ENCODE data around the gene MAPK11.

Gene MAPK11

GRCh38 chr22:50232481-50233151, 37.6 kb downstream of the MAPK11 start:
- Histone ChIP-seq H3K4me1 (ENCODE audit: low read length) (no peaks in the 10 kb centered on the region), H3K9me3 (ENCODE audit: insufficient read depth, low read length) (no peaks in the 10 kb centered on the region), H3K4me3 (ENCODE audit: low read length) (no peak overlapping the region), H4K20me1 (ENCODE audit: insufficient read depth, low read length) (no peaks in the 10 kb centered on the region), H3K9ac (ENCODE audit: low read length) (no peak overlapping the region), H3K79me2 (ENCODE audit: low read length) (peaks cover 26% of the 10 kb centered on the region), H3K4me2 (ENCODE audit: low read length) (no peak overlapping the region), H3K27ac (ENCODE audit: low read length) (no peak overlapping the region), H3K36me3 (replicated peaks; ENCODE audit: low read depth, low read length) (peaks cover 4% of the 10 kb centered on the region), H2AFZ (ENCODE audit: low read depth, low read length) (no peak overlapping the region), H3K27me3 (ENCODE audit: low read depth, low read length) (no peaks in the 10 kb centered on the region)
- TF ChIP-seq CTCF (IDR thresholded peaks at IDR 0.05; ENCODE audit: low read depth, low read length) (no peak), EZH2phosphoT487 (IDR thresholded peaks at IDR 0.05; ENCODE audit: low read depth) (no peak)

- peaks cover 4% of the 10 kb centered on the region for H3K79me2 ChIP-seq (ENCODE audit: low read length)
- no peak overlapping the region for H3K4me2 ChIP-seq (ENCODE audit: low read length)
- H3K36me3 ChIP-seq (replicated peaks; ENCODE audit: low read depth, low read length), result peaks cover 2% of the 10 kb centered on the region
- H3K27ac ChIP-seq (ENCODE audit: low read length), result no peak overlapping the region
- no peak overlapping the region for H3K4me3 ChIP-seq (ENCODE audit: low read length)
- no peaks in the 10 kb centered on the region for H3K4me1 ChIP-seq (ENCODE audit: low read length)
- no peaks in the 10 kb centered on the region for H4K20me1 ChIP-seq (ENCODE audit: insufficient read depth, low read length)
- TF ChIP-seq EZH2phosphoT487 (IDR thresholded peaks at IDR 0.05; ENCODE audit: low read depth) (no peak), CTCF (IDR thresholded peaks at IDR 0.05; ENCODE audit: low read depth, low read length) (no peak)
- H3K9me3 ChIP-seq (ENCODE audit: insufficient read depth, low read length), result no peaks in the 10 kb centered on the region
- H3K27me3 ChIP-seq (ENCODE audit: low read depth, low read length), result no peaks in the 10 kb centered on the region
- no peak overlapping the region for H3K9ac ChIP-seq (ENCODE audit: low read length)
- H2AFZ ChIP-seq (ENCODE audit: low read depth, low read length), result no peak overlapping the region
Measured at GRCh38 chr22:50229370-50229769, 40.8 kb downstream of the MAPK11 start.

GRCh38 chr22:50228366-50228765, 41.8 kb downstream of the MAPK11 start:
- Histone ChIP-seq H3K4me1 (ENCODE audit: low read length) (no peaks in the 10 kb centered on the region), H3K9me3 (ENCODE audit: insufficient read depth, low read length) (no peaks in the 10 kb centered on the region), H4K20me1 (ENCODE audit: insufficient read depth, low read length) (no peaks in the 10 kb centered on the region), H3K4me3 (ENCODE audit: low read length) (no peak overlapping the region), H3K9ac (ENCODE audit: low read length) (no peak overlapping the region), H3K79me2 (ENCODE audit: low read length) (no peaks in the 10 kb centered on the region), H3K27me3 (ENCODE audit: low read depth, low read length) (no peaks in the 10 kb centered on the region), H3K36me3 (replicated peaks; ENCODE audit: low read depth, low read length) (peaks cover 2% of the 10 kb centered on the region), H3K27ac (ENCODE audit: low read length) (no peak overlapping the region), H2AFZ (ENCODE audit: low read depth, low read length) (no peak overlapping the region), H3K4me2 (ENCODE audit: low read length) (no peak overlapping the region)
- TF ChIP-seq EZH2phosphoT487 (IDR thresholded peaks at IDR 0.05; ENCODE audit: low read depth), result no peak
- no peak for TF ChIP-seq CTCF (IDR thresholded peaks at IDR 0.05; ENCODE audit: low read depth, low read length)

GRCh38 chr22:50227579-50228215, 42.5 kb downstream of the MAPK11 start:
- no peak overlapping the region for H3K27ac ChIP-seq (ENCODE audit: low read length)
- H4K20me1 ChIP-seq (ENCODE audit: insufficient read depth, low read length), result no peaks in the 10 kb centered on the region
- H3K9me3 ChIP-seq (ENCODE audit: insufficient read depth, low read length), result no peaks in the 10 kb centered on the region
- H3K4me1 ChIP-seq (ENCODE audit: low read length), result no peaks in the 10 kb centered on the region
- H3K4me2 ChIP-seq (ENCODE audit: low read length), result no peak overlapping the region
- H3K4me3 ChIP-seq (ENCODE audit: low read length), result no peak overlapping the region
- H2AFZ ChIP-seq (ENCODE audit: low read depth, low read length), result no peak overlapping the region
- H3K9ac ChIP-seq (ENCODE audit: low read length), result no peak overlapping the region
- H3K27me3 ChIP-seq (ENCODE audit: low read depth, low read length), result no peaks in the 10 kb centered on the region
- H3K79me2 ChIP-seq (ENCODE audit: low read length), result no peaks in the 10 kb centered on the region
- peaks cover 2% of the 10 kb centered on the region for H3K36me3 ChIP-seq (replicated peaks; ENCODE audit: low read depth, low read length)
- TF ChIP-seq EZH2phosphoT487 (IDR thresholded peaks at IDR 0.05; ENCODE audit: low read depth), result no peak
- TF ChIP-seq CTCF (IDR thresholded peaks at IDR 0.05; ENCODE audit: low read depth, low read length), result no peak

Measured in OCI-LY3 (cell line).